Stimulated activated CD8-positive, alpha-beta memory T cell treated with anti-CD3 and anti-CD28 coated beads, Interleukin-4, amount 100 ng/mL, for 1 hour (primary cell): ENCODE data around the gene GAGE2A.
"Not testable (repeated sequence)": the region's sequence is repeated elsewhere in the genome, so short reads cannot be mapped to it uniquely, and the experiment has no call there.

Experiments used
- DNase-seq, 2 donors: peaks; one replicate each; pipeline ENCODE4 v3.0.0-alpha.2; 2020; ENCODE audit warnings: low read depth in 2 of 2, low spot score in 1 of 2

GAGE2A gene

GRCh38 chrX:49589196-49589595, at the start of gene GAGE2A:
Gene GAGE2A (plus strand): TSS chrX:49589496. CDS start chrX:49590651, 1,155 bp downstream.
- DNase-seq = not testable (repeated sequence)

- DNase-seq = not testable (repeated sequence)
These were observed 47.9 kb upstream of the GAGE2A start, which contains the start of gene GAGE12D for GRCh38 chrX:49541433-49541832. Gene GAGE12D (plus strand): TSS chrX:49541733. CDS start chrX:49542888, 1,155 bp downstream.

GRCh38 chrX:49550989-49551388, 38.3 kb upstream of the GAGE2A start, which contains the start of gene GAGE12E:
Gene GAGE12E (plus strand): TSS chrX:49551289. CDS start chrX:49552444, 1,155 bp downstream.
- not testable (repeated sequence) for DNase-seq

- not testable (repeated sequence) for DNase-seq
These were observed 28.8 kb upstream of the GAGE2A start, which contains the start of gene GAGE12F for GRCh38 chrX:49560542-49560941. Gene GAGE12F (plus strand): TSS chrX:49560842. CDS start chrX:49561997, 1,155 bp downstream.

GRCh38 chrX:49568728-49569127, 20.6 kb upstream of the GAGE2A start:
- DNase-seq = not testable (repeated sequence)

- DNase-seq = not testable (repeated sequence)
These were observed 20.1 kb upstream of the GAGE2A start for GRCh38 chrX:49569152-49569551.

GRCh38 chrX:49570100-49570499, 19.2 kb upstream of the GAGE2A start, which contains the start of gene GAGE12G:
Gene GAGE12G (plus strand): TSS chrX:49570400. CDS start chrX:49571555, 1,155 bp downstream.
- not testable (repeated sequence) for DNase-seq

- not testable (repeated sequence) for DNase-seq
These were observed 9.6 kb upstream of the GAGE2A start, which contains the start of gene GAGE12H for GRCh38 chrX:49579649-49580048. Gene GAGE12H (plus strand): TSS chrX:49579949. CDS start chrX:49581104, 1,155 bp downstream.

- not testable (repeated sequence) for DNase-seq
These were observed 628 bp downstream of the GAGE2A start for GRCh38 chrX:49589769-49590478.

- DNase-seq = not testable (repeated sequence)
These were observed 1.2 kb downstream of the GAGE2A start for GRCh38 chrX:49590488-49590887.

- not testable (repeated sequence) for DNase-seq
These were observed 9.4 kb downstream of the GAGE2A start, which contains the start of gene GAGE1 for GRCh38 chrX:49598720-49599119. Gene GAGE1 (plus strand): TSS chrX:49599020. CDS start chrX:49600175, 1,155 bp downstream.

GRCh38 chrX:49610718-49611310, 21.5 kb downstream of the GAGE2A start:
- no peak for DNase-seq

GRCh38 chrX:49618574-49618973, 29.3 kb downstream of the GAGE2A start:
- no peak for DNase-seq

GRCh38 chrX:49627086-49627777, 37.9 kb downstream of the GAGE2A start:
- DNase-seq = no peak

GRCh38 chrX:49644991-49645637, 55.8 kb downstream of the GAGE2A start:
- no peak for DNase-seq
